ENCODE results near the gene ARID5B. TPM values are rescaled to one million over a fixed set of nuclear protein-coding genes. Genes with fewer than 3 reads are reported as not detected.
A peak's percentile ranks its signal among the peaks of the same experiment; 100 is the strongest.

The ARID5B gene
- total RNA-seq, 1 experiment from 2014 or later: 168 TPM

DNA sequence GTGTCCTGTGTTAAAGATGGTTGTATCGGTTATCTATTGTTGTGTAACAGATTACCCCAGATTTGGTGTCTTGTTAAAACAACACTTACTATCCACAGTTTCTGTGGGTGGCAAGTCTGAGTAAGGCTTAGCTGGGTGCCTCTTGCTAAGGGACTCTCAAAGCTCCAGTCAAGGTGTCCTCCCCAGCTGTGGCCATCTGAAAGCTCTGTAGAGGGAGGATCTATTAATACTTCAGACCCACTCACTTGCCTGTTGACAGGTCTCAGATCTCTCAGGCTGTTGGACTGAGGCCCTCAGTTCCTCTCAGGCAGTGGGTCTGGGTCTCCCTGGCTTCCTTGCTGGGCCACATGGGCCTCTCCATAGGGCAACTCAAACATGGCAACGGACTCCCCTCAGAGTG is 19.6 kb downstream of the ARID5B start:
- H3K4me1 Mint-ChIP-seq (ENCODE audit: low read depth, unreplicated experiment): peaks cover 61% of the 10 kb centered on the region
- POLR2A ChIA-PET: no interaction called here
- BruUV-seq (replicated peaks): no TSS peak
- no peaks in the 10 kb centered on the region for H3K9me3 Mint-ChIP-seq (ENCODE audit: unreplicated experiment)
- no peaks in the 10 kb centered on the region for H3K9me3 ChIP-seq
- H3K4me3 ChIP-seq (ENCODE audit: low read depth, low read length): no peak overlapping the region
- H3K4me3 Mint-ChIP-seq (ENCODE audit: unreplicated experiment): no peak overlapping the region
- H3K4me1 ChIP-seq: peaks cover 40% of the 10 kb centered on the region
- CTCF ChIA-PET: no interaction called here
- no peak for DNase-seq
- peaks cover 17% of the 10 kb centered on the region for H3K36me3 ChIP-seq (ENCODE audit: control insufficient read depth, insufficient read depth, low read length)
- intact Hi-C loops (cut with micrococcal nuclease; ENCODE audit: unreplicated experiment): no loop called here
- TF ChIP-seq, protein P1, sequence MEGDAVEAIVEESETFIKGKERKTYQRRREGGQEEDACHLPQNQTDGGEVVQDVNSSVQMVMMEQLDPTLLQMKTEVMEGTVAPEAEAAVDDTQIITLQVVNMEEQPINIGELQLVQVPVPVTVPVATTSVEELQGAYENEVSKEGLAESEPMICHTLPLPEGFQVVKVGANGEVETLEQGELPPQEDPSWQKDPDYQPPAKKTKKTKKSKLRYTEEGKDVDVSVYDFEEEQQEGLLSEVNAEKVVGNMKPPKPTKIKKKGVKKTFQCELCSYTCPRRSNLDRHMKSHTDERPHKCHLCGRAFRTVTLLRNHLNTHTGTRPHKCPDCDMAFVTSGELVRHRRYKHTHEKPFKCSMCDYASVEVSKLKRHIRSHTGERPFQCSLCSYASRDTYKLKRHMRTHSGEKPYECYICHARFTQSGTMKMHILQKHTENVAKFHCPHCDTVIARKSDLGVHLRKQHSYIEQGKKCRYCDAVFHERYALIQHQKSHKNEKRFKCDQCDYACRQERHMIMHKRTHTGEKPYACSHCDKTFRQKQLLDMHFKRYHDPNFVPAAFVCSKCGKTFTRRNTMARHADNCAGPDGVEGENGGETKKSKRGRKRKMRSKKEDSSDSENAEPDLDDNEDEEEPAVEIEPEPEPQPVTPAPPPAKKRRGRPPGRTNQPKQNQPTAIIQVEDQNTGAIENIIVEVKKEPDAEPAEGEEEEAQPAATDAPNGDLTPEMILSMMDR (IDR thresholded peaks at IDR 0.05; ENCODE audit: insufficient read depth in 1 of 2, low read depth in 1 of 2, low read length in 1 of 2, severe bottlenecking in 1 of 2, unreplicated experiment in 1 of 2): no peak
- peaks cover 100% of the 10 kb centered on the region for H3K36me3 Mint-ChIP-seq (ENCODE audit: insufficient read depth, unreplicated experiment)
- H3K27ac Mint-ChIP-seq (ENCODE audit: unreplicated experiment): peak overlapping the region; percentile 0
- H3K27me3 Mint-ChIP-seq (ENCODE audit: insufficient read depth, unreplicated experiment): no peaks in the 10 kb centered on the region
- no peaks in the 10 kb centered on the region for H3K27me3 ChIP-seq (replicated peaks; ENCODE audit: control insufficient read depth, insufficient read depth, low read length)

DNA sequence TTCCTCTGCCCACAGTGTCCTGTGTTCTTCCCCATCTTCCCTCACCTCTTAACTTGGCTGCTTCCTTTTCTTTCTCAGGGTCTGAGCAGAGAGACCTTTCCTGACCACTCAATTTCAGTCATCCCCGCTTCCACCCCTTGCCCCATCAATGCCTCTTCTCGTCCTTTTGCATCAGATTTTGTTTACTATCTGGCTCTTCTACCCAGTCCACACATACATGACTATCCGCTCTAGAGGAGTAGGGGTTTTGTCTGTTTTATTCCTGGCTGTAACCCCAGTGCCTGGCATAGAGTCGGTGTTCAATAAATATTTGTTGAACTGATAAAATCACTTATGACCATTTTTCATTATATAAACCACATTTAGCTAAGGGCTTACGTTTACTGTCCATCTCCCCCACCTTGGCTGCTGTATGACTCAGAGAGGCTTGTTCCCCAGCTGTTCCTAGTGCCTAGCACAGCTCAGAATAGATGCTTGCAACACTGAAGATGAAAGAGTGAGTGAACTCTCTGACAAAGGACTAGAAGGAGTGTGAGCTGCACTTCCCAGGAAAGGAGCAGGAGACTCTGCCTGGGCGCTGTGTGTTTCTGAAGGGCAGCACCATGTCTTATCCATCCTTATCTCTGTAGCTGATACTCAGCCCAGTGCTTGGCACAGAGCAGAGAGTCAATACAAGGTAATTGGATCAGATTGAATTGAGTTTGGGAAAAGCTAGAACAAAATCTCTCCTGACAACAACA is 21.9 kb downstream of the ARID5B start:
- Mint-ChIP-seq H3K36me3 (ENCODE audit: insufficient read depth, unreplicated experiment) (peaks cover 99% of the 10 kb centered on the region), H3K9me3 (ENCODE audit: unreplicated experiment) (no peaks in the 10 kb centered on the region), H3K4me1 (ENCODE audit: low read depth, unreplicated experiment) (peaks cover 43% of the 10 kb centered on the region), H3K27me3 (ENCODE audit: insufficient read depth, unreplicated experiment) (no peaks in the 10 kb centered on the region), H3K4me3 (ENCODE audit: unreplicated experiment) (no peak overlapping the region), H3K27ac (ENCODE audit: unreplicated experiment) (peak overlapping the region; percentile 12)
- no peak overlapping the region for H3K4me3 ChIP-seq (ENCODE audit: low read depth, low read length)
- no peak for DNase-seq
- POLR2A ChIA-PET: no interaction called here
- intact Hi-C loops (cut with micrococcal nuclease; ENCODE audit: unreplicated experiment): no loop called here
- H3K36me3 ChIP-seq (ENCODE audit: control insufficient read depth, insufficient read depth, low read length): peaks cover 14% of the 10 kb centered on the region
- CTCF ChIA-PET: interaction anchor here (1.0 kb wide), 1 partner anchor 15 kb away, joined by 3 read pairs; no protein-coding TSS in a partner anchor
- TF ChIP-seq, protein P1 (IDR thresholded peaks at IDR 0.05; ENCODE audit: insufficient read depth in 1 of 2, low read depth in 1 of 2, low read length in 1 of 2, severe bottlenecking in 1 of 2, unreplicated experiment in 1 of 2): no peak
- H3K4me1 ChIP-seq: peaks cover 20% of the 10 kb centered on the region
- BruUV-seq (replicated peaks): no TSS peak
- H3K9me3 ChIP-seq: no peaks in the 10 kb centered on the region
- no peaks in the 10 kb centered on the region for H3K27me3 ChIP-seq (replicated peaks; ENCODE audit: control insufficient read depth, insufficient read depth, low read length)

DNA sequence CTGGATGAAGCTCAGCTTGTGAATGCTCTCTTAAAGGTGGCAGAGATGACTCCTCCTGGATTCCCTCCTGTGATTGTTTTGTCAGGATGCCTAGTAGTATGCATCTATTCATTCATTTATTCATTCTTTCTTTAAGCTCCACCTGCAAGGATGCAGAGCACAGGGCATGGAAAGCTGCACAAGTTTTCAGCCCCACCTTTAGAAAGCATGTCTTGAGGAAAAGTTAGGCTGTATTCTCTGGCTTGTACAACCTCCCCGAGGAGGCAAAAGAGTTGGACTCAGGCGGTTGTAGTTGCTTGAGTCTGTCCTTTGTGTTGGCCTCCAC is 22.4 kb downstream of the ARID5B start:
- CTCF ChIA-PET: interaction anchor here (1.0 kb wide), 1 partner anchor 14 kb away, joined by 3 read pairs; no protein-coding TSS in a partner anchor
- Histone ChIP-seq H3K36me3 (ENCODE audit: control insufficient read depth, insufficient read depth, low read length) (peaks cover 14% of the 10 kb centered on the region), H3K9me3 (no peaks in the 10 kb centered on the region), H3K4me1 (peaks cover 15% of the 10 kb centered on the region), H3K4me3 (ENCODE audit: low read depth, low read length) (no peak overlapping the region), H3K27me3 (replicated peaks; ENCODE audit: control insufficient read depth, insufficient read depth, low read length) (no peaks in the 10 kb centered on the region)
- Mint-ChIP-seq H3K36me3 (ENCODE audit: insufficient read depth, unreplicated experiment) (peaks cover 99% of the 10 kb centered on the region), H3K27ac (ENCODE audit: unreplicated experiment) (peak overlapping the region; percentile 12), H3K4me3 (ENCODE audit: unreplicated experiment) (no peak overlapping the region), H3K4me1 (ENCODE audit: low read depth, unreplicated experiment) (peaks cover 46% of the 10 kb centered on the region), H3K27me3 (ENCODE audit: insufficient read depth, unreplicated experiment) (no peaks in the 10 kb centered on the region), H3K9me3 (ENCODE audit: unreplicated experiment) (no peaks in the 10 kb centered on the region)
- TF ChIP-seq, protein P1 (IDR thresholded peaks at IDR 0.05; ENCODE audit: insufficient read depth in 1 of 2, low read depth in 1 of 2, low read length in 1 of 2, severe bottlenecking in 1 of 2, unreplicated experiment in 1 of 2): no peak
- POLR2A ChIA-PET: no interaction called here
- intact Hi-C loops (cut with micrococcal nuclease; ENCODE audit: unreplicated experiment): no loop called here
- BruUV-seq (replicated peaks): no TSS peak
- DNase-seq: no peak

All from Caco-2 (cell line).